HG02610 (cell line): ENCODE data around the gene REXO5.
A peak's percentile ranks its signal among the peaks of the same experiment; 100 is the strongest.

Source experiments
- ATAC-seq: cut with Tn5 transposase; IDR thresholded peaks from one replicate; pipeline ENCODE4 v1.9.1; 2021; ENCODE audit warnings: mild to moderate bottlenecking, moderate library complexity; ENCODE audit not compliant: unreplicated experiment

REXO5 gene

GRCh38 chr16:20870122-20870820 is 63.9 kb downstream of the REXO5 start:
- no peak for ATAC-seq

DNA sequence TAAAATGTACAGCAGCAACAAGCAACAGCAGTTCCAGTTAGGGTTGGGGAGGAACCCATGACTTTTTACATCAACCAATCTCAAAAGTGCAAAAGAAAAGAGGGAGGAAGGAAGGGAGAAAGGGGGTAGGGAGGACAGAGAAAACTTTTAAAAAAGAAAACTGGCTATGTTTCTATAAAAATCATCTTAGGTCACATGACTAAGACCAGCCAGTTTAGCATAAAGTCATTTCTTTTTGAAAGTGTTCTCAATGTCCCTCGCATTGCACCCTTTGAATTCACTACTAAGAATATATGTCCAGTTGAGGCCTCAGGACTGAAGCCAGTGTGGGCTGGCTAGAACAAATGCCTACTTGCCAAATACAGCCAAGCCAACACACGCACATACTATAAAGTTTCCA is 64.9 kb downstream of the REXO5 start:
- no peak for ATAC-seq

GRCh38 chr16:20871941-20872815 is 65.9 kb downstream of the REXO5 start:
- ATAC-seq = no peak

GRCh38 chr16:20873331-20873730 is 67.0 kb downstream of the REXO5 start:
- no peak for ATAC-seq

GRCh38 chr16:20874088-20874581 is 67.8 kb downstream of the REXO5 start:
- no peak for ATAC-seq

GRCh38 chr16:20875355-20875650 is 69.0 kb downstream of the REXO5 start:
- ATAC-seq = no peak

GRCh38 chr16:20878682-20879147 is 72.4 kb downstream of the REXO5 start:
- ATAC-seq = no peak

GRCh38 chr16:20879175-20880040 is 73.1 kb downstream of the REXO5 start:
- ATAC-seq = peak; percentile 43

- no peak for ATAC-seq
Measured at GRCh38 chr16:20880867-20881502, 74.7 kb downstream of the REXO5 start.

DNA sequence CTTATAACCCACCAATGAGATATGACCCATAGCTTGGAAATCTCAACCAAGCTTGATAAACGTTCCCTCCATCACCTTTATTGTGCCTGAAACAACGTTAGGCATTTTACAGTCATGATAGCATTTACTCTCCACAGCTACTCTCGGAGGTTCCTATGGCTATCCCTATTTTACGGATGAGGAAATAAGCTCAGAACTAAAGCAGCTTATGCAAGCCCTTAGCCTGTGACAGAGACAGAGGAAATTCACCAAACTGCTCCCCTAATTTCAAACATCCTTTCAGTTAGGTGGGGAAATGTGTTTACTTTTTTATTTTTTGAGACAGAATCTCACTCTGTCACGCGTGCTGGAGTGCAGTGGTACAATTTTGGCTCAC is 75.2 kb downstream of the REXO5 start:
- ATAC-seq = no peak

- no peak for ATAC-seq
Measured at GRCh38 chr16:20883554-20884239, 77.4 kb downstream of the REXO5 start.

GRCh38 chr16:20884240-20884556 is 77.9 kb downstream of the REXO5 start:
- no peak for ATAC-seq

DNA sequence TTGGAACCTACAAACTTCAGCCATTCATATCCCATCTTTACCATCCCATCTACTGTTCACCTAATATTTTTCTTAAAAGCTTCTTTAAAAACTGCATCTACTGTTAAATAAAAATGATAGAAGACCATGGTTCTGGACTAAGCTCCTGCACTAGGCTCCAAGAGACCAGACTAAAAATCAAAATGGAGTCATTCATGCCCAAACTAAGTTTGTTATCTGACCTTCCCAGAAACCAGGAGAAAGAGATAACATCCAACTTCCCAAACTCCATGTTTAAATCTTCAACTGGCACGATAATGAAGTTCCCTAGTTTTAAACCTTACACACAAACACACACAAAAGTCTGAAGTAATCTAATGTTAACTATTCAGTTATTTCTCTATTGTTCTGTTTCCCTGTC is 80.0 kb downstream of the REXO5 start:
- no peak for ATAC-seq

- no peak for ATAC-seq
Measured at GRCh38 chr16:20887207-20887606, 80.9 kb downstream of the REXO5 start.

GRCh38 chr16:20889625-20890275 is 83.4 kb downstream of the REXO5 start:
- no peak for ATAC-seq

GRCh38 chr16:20894388-20894787 is 88.1 kb downstream of the REXO5 start:
- no peak for ATAC-seq

DNA sequence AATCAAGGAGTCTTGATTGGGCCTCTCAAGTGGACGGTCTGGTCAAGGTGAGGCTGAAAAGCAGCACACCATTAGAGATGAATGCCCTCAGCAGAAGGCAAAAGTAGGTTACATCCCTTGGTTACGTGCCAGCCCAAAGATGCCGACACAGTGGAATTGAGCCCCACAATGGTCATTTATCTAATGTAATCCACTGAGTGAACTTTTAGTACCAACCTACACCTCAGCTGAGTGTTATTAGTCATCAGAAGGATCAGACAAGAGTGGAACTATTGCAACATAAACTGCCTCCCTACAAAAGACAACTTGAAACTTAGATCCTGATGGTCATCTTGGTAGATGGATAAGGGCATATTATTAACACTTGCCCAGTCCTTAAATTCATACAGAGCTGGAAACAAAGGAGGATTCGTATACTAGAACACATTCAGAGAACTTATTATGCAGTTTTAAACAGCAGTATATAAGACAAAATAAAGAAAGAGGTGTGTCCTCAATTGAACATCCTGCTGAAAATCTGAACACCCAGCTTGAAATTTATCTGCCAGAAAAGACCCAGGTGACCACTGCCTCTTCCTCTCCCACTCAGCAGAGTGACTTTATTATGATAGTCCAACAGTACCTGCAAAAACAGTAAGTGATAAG is 91.0 kb downstream of the REXO5 start:
- no peak for ATAC-seq

DNA sequence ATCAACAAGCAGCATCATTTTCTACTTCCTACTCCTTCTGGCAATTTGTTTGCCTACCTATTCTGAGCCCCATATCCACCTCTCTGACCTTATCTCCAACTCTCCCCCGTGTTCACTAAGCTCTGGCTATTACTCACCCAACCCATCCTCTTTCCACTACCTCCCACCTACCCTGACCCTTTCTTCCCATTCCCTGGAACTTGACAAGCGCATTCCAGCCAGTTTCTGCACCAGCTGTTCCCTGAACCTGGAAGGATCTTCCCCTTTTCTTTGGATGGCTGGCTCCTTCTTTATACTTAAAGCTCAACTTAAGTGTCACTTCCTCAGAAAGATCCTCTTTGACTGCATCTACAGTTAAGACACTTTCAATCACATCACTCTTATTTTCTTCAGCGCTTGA is 91.6 kb downstream of the REXO5 start:
- ATAC-seq = no peak

- ATAC-seq = no peak
Measured at GRCh38 chr16:20899071-20899470, 92.7 kb downstream of the REXO5 start.
